ENCODE measurements around the gene PLCB4.

- TF ChIP-seq POLR2A (IDR thresholded peaks at IDR 0.05; ENCODE audit: low read depth, low read length) (no peak), POLR2AphosphoS5 (IDR thresholded peaks at IDR 0.05; ENCODE audit: low read depth, low read length) (no peak)
These were observed 298.4 kb downstream of the PLCB4 start for GRCh38 chr20:9367328-9367727.
